HG03442 (cell line): ENCODE measurements around the gene MLLT1.

Experiments used
- ATAC-seq: cut with Tn5 transposase; IDR thresholded peaks from one replicate; pipeline ENCODE4 v1.9.1; 2021; ENCODE audit warnings: mild to moderate bottlenecking, moderate library complexity; ENCODE audit not compliant: unreplicated experiment

MLLT1 gene

GRCh38 chr19:6275170-6275744 lies 4.5 kb downstream of the MLLT1 start:
- no peak for ATAC-seq

GRCh38 chr19:6274756-6275155 lies 5.0 kb downstream of the MLLT1 start:
- ATAC-seq: no peak

- ATAC-seq: no peak
Measured at GRCh38 chr19:6273701-6274601, 5.8 kb downstream of the MLLT1 start.

- ATAC-seq: no peak
Measured at GRCh38 chr19:6272913-6273600, 6.7 kb downstream of the MLLT1 start.

DNA sequence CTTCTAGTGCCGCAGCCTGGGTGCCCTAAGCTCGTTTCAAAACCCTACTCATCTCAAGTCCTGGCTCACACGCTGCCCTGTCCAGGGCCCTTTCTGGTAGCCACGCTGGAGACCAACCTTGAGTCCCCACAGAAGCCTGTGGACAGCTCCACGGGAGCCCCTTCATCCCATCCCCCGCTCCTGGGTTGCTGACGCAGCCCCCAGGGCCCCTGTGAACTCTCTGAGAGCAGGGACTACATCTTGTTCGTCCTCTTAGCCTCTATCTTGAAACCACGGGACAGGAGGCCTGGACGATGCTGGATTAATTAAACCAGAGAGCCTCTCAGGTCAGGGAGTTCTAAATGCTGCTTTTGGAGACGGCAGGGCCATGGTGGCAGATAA lies 7.4 kb downstream of the MLLT1 start:
- no peak for ATAC-seq

- no peak for ATAC-seq
Measured at GRCh38 chr19:6271721-6272410, 7.9 kb downstream of the MLLT1 start.

GRCh38 chr19:6271251-6271650 lies 8.5 kb downstream of the MLLT1 start:
- ATAC-seq: no peak

- ATAC-seq: no peak
Measured at GRCh38 chr19:6270822-6271221, 9.0 kb downstream of the MLLT1 start.

DNA sequence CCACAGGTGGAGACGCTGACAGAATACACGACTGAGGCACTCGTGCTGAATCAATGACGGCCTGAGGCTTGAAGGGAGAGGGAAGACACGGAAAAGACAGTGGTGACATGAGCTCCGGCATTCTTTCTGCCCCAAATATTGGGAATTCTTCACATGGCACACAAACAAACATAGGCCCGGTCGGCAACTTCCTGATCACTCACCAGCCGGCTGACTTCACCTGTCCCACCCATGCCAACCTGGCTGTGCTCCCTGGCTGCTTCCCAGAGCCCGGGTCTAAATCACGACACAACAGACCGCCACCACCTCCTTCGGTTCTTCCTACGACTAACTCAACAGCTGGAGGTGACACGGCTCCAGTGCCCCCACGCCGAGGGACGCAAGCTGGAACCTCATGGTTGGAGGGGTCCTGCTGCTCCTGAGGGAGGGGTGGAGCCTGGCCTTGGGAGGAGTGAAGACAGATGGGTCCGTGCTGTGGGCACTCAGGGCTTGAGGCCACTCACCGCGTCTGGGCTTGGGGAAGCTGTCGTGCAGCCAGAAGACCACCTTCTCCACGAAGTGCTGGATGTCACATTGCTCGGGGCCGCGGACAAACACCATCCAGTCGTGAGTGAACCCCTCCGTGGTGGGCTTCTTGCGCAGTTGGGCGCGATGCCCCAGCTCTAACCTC lies 9.6 kb downstream of the MLLT1 start:
- no peak for ATAC-seq

- no peak for ATAC-seq
Measured at GRCh38 chr19:6269101-6269886, 10.5 kb downstream of the MLLT1 start.

GRCh38 chr19:6268382-6268771 lies 11.4 kb downstream of the MLLT1 start:
- no peak for ATAC-seq

DNA sequence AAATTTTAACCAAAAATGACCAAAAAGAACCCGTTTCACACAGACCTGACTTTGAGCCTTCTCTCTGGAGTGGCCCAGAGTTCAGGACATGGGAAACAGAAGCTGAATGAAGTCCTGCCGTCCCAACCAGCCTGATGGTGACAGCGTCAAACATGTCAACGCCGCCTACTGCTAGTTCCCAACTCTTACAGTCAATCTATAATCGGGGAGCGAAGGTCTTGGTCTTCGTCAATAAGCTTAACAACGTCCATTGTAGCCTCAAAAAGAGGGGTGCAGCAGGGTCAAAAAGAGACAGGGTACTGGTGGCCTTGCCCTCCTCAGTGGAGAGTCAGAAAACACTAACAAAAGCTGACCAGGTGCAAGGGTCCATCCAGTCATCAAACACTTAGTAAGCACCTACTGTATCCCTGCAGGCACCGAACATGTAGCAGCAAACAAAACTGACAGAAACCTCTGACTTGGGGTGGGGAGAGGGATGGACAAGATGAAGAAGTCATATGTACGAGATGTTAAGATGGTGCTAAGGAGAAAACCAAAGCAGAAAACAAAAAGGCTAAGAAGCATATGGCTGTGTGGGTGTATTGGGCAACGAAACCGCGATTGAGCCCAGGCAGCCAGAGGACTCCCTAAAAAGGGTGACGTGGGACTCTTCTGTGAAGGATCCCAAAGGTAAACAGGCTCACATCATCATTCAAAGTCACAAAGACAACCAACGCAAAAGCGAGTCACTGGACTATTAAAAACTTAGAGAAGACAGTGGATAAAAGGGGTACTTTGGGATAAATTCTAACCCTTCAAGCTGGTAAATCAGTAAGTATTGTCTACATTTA lies 12.0 kb downstream of the MLLT1 start:
- ATAC-seq: no peak

DNA sequence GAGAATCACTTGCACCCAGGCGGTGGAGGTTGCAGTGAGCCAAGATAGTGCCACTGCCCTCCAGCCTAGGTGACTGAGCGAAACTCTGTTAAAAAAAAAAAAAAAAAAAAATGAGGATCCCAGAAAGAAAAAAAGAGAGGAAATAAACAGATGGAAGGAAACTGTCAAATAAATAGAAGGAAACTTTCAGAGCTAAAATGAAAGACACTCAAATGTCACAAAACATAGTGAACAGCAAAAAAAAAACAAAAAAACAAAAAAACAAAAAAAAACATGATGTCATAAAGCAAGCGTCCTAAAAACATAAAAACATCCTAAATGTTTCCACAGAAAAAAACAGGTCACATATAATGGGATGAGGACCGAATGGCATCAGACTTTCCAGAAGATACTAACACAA lies 15.0 kb downstream of the MLLT1 start:
- no peak for ATAC-seq

DNA sequence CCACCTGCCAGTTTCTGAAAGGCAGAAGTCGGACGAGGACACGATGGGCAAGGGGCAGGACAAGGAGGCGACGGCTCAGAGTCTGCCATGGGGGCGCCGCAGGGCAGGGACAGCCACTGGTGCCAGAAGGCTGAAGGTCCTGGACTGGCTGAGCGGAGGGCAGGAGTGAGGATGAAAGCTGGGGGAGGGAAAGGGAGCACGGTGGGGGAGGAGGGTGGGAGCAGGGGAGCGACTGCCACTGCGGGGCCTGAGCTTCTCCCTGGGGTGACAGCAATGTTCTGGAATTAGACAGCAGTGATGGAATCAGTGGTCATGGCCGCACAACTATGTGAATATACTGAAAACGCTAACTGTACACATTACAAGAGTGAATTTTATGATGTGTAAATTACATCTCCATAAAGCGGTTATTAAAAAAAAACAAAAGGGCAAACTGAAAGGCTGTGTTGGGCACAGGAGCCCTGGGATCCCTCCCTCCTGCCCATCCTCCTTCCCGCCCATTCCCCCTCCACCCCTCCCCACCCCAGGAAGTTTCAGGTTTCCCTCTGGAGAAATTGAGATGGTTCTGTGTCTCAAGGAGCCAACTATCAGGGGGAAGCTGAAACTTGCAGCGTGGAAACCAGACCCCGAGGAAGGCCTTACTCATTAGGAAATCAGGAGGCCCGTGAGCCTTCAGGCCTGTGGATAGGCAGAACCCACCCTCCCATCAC lies 15.9 kb downstream of the MLLT1 start:
- no peak for ATAC-seq

DNA sequence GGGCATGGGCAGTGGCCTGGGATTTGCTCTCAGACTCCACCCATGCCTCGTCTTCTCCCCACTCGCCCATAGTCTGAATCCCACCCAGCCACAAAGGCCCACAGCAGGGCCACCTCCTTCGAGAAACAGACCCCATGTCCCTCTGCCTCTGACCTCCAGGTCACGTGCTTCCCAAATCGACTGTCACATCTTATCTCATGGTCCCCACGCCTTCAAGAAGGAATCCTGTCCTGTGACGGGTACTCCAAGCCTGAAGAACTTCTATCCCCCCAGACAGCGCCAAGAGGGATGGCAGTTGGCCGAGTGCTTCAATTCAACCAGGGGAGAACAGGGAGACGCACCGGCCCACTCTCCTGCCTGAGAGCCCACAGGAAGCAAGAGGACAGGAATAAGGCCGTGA lies 16.5 kb downstream of the MLLT1 start:
- ATAC-seq: no peak

GRCh38 chr19:6262519-6262918 lies 17.3 kb downstream of the MLLT1 start:
- no peak for ATAC-seq

GRCh38 chr19:6261883-6262282 lies 17.9 kb downstream of the MLLT1 start:
- no peak for ATAC-seq

DNA sequence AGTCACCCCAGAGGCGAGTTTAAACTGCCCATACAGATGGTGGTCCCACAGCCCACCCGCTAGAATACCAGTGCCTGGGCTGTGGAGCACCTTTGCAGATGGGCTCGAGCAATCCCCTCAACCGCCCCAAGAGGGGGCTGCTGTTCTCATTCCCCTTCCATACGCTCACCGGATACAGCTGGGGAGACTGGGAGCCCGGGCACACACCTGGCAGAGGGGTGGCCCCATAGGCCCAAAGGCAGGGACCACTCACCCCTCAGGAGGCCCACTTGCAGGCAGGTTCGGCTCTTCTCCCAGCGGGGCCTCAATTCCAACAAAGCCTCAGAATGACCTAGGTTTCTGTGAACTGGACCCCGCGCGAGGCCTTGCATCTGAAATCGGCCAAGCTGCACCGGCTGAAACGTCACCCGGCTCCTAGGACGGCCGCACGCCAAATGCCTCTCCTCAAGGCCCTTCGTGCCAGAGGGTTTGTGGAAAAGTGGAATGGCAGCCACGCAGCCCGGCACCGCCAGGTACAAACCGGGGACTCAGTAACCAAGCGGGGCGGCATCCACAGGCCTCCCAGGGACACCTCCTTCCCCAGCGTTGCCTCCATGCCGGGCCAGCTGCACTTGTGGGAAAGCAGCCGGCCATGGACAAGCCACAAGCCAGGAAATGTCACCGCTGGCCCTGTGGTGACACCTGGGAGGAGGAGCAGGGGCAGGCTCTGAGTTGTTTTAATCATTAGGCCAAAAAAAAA lies 18.7 kb downstream of the MLLT1 start:
- no peak for ATAC-seq
